A549 treated with CpdA at 1 μM for 4 hours (cell line): ENCODE data around the gene NPY4R2. TPM values are rescaled to one million over a fixed set of nuclear protein-coding genes. Genes with fewer than 3 reads are reported as not detected.

ENCODE experiments used
- total RNA-seq: library from RNA; stranded (reverse); fragments of 200-300 nt; extraction: Qiagen RNA extraction; gene quantifications from 5 replicates; pipeline ENCODE4 v1.2.3, GENCODE V29; 2022; ENCODE audit warnings: low read depth

Gene NPY4R2
- total RNA-seq = 16.3 to 28.5 TPM (median 22.6 TPM) in 5 replicates

GRCh38 chr10:47918475-47918874, at the start of gene NPY4R2:
TSS of gene NPY4R2 (plus strand) at chr10:47918662. CDS start at chr10:47921988, 3,326 bp downstream.

Other genes starting within 250 kb of the NPY4R2 start
- 2.6 to 4.2 TPM (median 3.0 TPM) in 5 replicates for gene SYT15B, start 155.1 kb upstream of the NPY4R2 start, total RNA-seq
- gene FAM25C, start 81.1 kb downstream of the NPY4R2 start, total RNA-seq = 1.2 to 4.7 TPM (median 1.8 TPM) in 3 of 5 replicates, not detected in the others